ENCODE results near the gene HAVCR2. TPM values are rescaled to one million over a fixed set of nuclear protein-coding genes. Genes with fewer than 3 reads are reported as not detected.

Gene HAVCR2
- total RNA-seq, 1 experiment from 2014 or later = not detected

DNA sequence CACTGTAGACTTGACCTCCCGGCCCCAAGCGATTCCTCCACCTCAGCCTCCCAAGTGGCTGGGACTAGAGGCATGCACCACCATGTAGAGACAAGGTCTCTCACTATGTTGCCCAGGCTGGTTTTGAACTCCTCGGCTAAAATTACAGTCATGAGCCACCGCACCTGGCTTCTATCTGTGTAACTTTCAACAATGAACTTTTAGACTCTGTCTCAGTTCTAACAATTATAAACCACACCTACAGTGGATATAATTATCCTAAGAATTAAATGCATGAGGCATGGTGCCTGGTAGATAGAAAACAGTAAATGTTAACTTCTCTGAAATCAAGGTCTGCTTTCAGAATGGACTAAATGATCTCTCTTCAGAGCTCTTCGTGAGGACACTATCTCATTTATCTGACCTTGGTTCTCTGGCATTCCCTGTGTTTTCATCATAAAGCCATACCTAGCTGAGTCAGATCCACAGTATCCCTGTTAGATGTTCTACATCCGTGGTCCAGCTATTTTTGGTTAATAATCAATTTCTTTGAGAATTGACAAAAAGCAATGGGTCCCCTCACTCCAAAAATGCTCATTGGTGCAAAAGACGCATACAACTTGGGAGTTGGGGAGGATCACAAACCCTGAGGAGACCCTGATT, 57.1 kb downstream of the HAVCR2 start:
- DNase-seq (ENCODE audit: low read depth, low spot score) = no peak
- H3K4me1 ChIP-seq (ENCODE audit: control insufficient read depth, insufficient read depth, low read length) = no peaks in the 10 kb centered on the region

DNA sequence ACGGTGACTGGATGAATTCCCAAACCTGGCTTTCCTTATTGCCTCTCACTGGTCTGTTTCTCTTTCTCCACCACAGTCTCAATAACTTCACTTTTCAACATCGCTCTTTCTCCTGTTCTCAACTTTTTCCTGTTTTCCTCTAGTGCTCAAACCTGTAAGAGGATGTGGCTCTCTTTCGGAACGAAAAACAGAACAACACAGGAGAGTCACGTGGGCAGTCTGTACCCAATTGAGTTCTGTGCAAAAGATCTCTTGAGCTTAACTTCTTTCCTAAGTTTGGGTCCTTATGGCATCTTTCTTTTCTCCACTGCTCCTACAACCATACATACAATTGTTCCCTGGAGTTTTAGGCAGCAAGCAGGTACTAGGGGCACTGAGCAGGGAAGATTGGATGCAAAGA, 58.8 kb downstream of the HAVCR2 start:
- Histone ChIP-seq H3K4me3 (ENCODE audit: low read depth in 2 of 2, low read length in 2 of 2) (no peak overlapping the region), H3K27me3 (ENCODE audit: control insufficient read depth, insufficient read depth, low read length) (no peaks in the 10 kb centered on the region; the same call in 1 of the 2 replicates), H3K4me1 (ENCODE audit: control insufficient read depth, insufficient read depth, low read length) (no peaks in the 10 kb centered on the region), H3K9me3 (ENCODE audit: control insufficient read depth, insufficient read depth, low read depth, low read length) (no peaks in the 10 kb centered on the region), H3K36me3 (ENCODE audit: control insufficient read depth, insufficient read depth, low read length) (no peaks in the 10 kb centered on the region), H3K27ac (ENCODE audit: low read length) (no peak overlapping the region)
- in situ Hi-C loops (cut with HindIII; ENCODE audit: low pct_unique_long_range_greater_than_20kb, low sequenced_read_pairs) = no loop called here
- ChIA-PET CTCF (no interaction called here), POLR2A (no interaction called here)
- DNase-seq (ENCODE audit: low read depth, low spot score) (no peak), ATAC-seq (no peak)
- TF ChIP-seq, protein P1, sequence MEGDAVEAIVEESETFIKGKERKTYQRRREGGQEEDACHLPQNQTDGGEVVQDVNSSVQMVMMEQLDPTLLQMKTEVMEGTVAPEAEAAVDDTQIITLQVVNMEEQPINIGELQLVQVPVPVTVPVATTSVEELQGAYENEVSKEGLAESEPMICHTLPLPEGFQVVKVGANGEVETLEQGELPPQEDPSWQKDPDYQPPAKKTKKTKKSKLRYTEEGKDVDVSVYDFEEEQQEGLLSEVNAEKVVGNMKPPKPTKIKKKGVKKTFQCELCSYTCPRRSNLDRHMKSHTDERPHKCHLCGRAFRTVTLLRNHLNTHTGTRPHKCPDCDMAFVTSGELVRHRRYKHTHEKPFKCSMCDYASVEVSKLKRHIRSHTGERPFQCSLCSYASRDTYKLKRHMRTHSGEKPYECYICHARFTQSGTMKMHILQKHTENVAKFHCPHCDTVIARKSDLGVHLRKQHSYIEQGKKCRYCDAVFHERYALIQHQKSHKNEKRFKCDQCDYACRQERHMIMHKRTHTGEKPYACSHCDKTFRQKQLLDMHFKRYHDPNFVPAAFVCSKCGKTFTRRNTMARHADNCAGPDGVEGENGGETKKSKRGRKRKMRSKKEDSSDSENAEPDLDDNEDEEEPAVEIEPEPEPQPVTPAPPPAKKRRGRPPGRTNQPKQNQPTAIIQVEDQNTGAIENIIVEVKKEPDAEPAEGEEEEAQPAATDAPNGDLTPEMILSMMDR (IDR thresholded peaks at IDR 0.05) = no peak
- TF ChIP-seq, protein P2, sequence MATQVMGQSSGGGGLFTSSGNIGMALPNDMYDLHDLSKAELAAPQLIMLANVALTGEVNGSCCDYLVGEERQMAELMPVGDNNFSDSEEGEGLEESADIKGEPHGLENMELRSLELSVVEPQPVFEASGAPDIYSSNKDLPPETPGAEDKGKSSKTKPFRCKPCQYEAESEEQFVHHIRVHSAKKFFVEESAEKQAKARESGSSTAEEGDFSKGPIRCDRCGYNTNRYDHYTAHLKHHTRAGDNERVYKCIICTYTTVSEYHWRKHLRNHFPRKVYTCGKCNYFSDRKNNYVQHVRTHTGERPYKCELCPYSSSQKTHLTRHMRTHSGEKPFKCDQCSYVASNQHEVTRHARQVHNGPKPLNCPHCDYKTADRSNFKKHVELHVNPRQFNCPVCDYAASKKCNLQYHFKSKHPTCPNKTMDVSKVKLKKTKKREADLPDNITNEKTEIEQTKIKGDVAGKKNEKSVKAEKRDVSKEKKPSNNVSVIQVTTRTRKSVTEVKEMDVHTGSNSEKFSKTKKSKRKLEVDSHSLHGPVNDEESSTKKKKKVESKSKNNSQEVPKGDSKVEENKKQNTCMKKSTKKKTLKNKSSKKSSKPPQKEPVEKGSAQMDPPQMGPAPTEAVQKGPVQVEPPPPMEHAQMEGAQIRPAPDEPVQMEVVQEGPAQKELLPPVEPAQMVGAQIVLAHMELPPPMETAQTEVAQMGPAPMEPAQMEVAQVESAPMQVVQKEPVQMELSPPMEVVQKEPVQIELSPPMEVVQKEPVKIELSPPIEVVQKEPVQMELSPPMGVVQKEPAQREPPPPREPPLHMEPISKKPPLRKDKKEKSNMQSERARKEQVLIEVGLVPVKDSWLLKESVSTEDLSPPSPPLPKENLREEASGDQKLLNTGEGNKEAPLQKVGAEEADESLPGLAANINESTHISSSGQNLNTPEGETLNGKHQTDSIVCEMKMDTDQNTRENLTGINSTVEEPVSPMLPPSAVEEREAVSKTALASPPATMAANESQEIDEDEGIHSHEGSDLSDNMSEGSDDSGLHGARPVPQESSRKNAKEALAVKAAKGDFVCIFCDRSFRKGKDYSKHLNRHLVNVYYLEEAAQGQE (IDR thresholded peaks at IDR 0.05; ENCODE audit: insufficient read depth in 1 of 2, low read depth in 2 of 2, low read length in 1 of 2) = no peak
- TF ChIP-seq SIN3A (IDR thresholded peaks at IDR 0.05; ENCODE audit: borderline replicate concordance, insufficient read depth, low read depth, low read length) (no peak), TCF7L2 (IDR thresholded peaks at IDR 0.05; ENCODE audit: low read depth, low read length) (no peak), POLR2AphosphoS5 (IDR thresholded peaks at IDR 0.05; ENCODE audit: low read depth, low read length) (no peak)
- no TSS peak for BruUV-seq (replicated peaks)
- intact Hi-C loops (cut with micrococcal nuclease; ENCODE audit: unreplicated experiment) = no loop called here

More for the DNA sequence above, 57.1 kb downstream of the HAVCR2 start:
- no peak overlapping the region for H3K27ac ChIP-seq (ENCODE audit: low read length)
- ChIA-PET CTCF (no interaction called here), POLR2A (no interaction called here)
- intact Hi-C loops (cut with micrococcal nuclease; ENCODE audit: unreplicated experiment) = no loop called here
- H3K27me3 ChIP-seq (ENCODE audit: control insufficient read depth, insufficient read depth, low read length) = no peaks in the 10 kb centered on the region
- no peak for ATAC-seq
- no TSS peak for BruUV-seq (replicated peaks)
- in situ Hi-C loops (cut with HindIII; ENCODE audit: low pct_unique_long_range_greater_than_20kb, low sequenced_read_pairs) = no loop called here
- TF ChIP-seq TCF7L2 (IDR thresholded peaks at IDR 0.05; ENCODE audit: low read depth, low read length) (no peak), SIN3A (IDR thresholded peaks at IDR 0.05; ENCODE audit: borderline replicate concordance, insufficient read depth, low read depth, low read length) (no peak), POLR2AphosphoS5 (IDR thresholded peaks at IDR 0.05; ENCODE audit: low read depth, low read length) (no peak)
- TF ChIP-seq, protein P1 (IDR thresholded peaks at IDR 0.05) = no peak
- TF ChIP-seq, protein P2 (IDR thresholded peaks at IDR 0.05; ENCODE audit: insufficient read depth in 1 of 2, low read depth in 2 of 2, low read length in 1 of 2) = no peak
- no peaks in the 10 kb centered on the region for H3K36me3 ChIP-seq (ENCODE audit: control insufficient read depth, insufficient read depth, low read length)
- no peak overlapping the region for H3K4me3 ChIP-seq (ENCODE audit: low read depth in 2 of 2, low read length in 2 of 2)
- no peaks in the 10 kb centered on the region for H3K9me3 ChIP-seq (ENCODE audit: control insufficient read depth, insufficient read depth, low read depth, low read length)

Measured in Panc1 (cell line).